ENCODE results near the gene CENPN.

The CENPN gene

GRCh38 chr16:80969114-80969484 lies 37.9 kb upstream of the CENPN start:
- no peak for DNase-seq (ENCODE audit: extremely low spot score)
- POLR2A ChIA-PET = no interaction called here
- CTCF ChIA-PET = interaction anchor here (2.2 kb wide), 1 partner anchor 15 kb away, joined by 5 read pairs; no protein-coding TSS in a partner anchor
- no peak for TF ChIP-seq CTCF (IDR thresholded peaks at IDR 0.05; ENCODE audit: control extremely low read depth, extremely low read depth, low read depth, missing control alignments)

- ChIA-PET POLR2A (no interaction called here), CTCF (interaction anchor here (1.2 to 2.5 kb wide), 2 partner anchors 18 to 23 kb away, joined by 4 to 9 read pairs; no protein-coding TSS in a partner anchor)
- no peak for TF ChIP-seq CTCF (IDR thresholded peaks at IDR 0.05; ENCODE audit: control extremely low read depth, extremely low read depth, low read depth, missing control alignments)
Measured at GRCh38 chr16:80971819-80972218, 35.2 kb upstream of the CENPN start.

DNA sequence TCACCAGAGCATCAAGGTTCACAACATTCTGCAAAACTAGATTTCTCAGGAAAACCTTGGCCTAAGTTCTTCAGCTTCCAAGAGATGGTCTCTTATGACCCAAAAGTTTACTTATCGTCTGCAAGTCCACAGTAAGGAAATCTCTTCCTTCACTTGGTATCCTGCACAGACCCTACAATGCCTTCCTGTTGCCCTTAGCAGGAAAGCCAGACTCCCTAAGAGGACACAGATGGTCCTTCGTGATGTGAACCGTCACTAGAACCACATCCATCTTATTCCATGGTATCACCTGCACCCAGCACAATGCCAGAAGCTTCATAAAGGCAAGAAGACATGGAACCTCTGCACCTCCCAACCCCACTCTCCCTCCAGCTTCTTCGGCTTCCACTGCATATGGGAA lies 34.4 kb upstream of the CENPN start:
- POLR2A ChIA-PET = no interaction called here
- DNase-seq (ENCODE audit: extremely low spot score) = no peak
- CTCF ChIA-PET = interaction anchor here (1.2 to 2.5 kb wide), 2 partner anchors 17 to 23 kb away, joined by 4 to 9 read pairs; no protein-coding TSS in a partner anchor
- TF ChIP-seq CTCF (IDR thresholded peaks at IDR 0.05; ENCODE audit: control extremely low read depth, extremely low read depth, low read depth, missing control alignments) = no peak

More at GRCh38 chr16:80971819-80972218, 35.2 kb upstream of the CENPN start:
- DNase-seq (ENCODE audit: extremely low spot score) = peak; percentile 28

DNA sequence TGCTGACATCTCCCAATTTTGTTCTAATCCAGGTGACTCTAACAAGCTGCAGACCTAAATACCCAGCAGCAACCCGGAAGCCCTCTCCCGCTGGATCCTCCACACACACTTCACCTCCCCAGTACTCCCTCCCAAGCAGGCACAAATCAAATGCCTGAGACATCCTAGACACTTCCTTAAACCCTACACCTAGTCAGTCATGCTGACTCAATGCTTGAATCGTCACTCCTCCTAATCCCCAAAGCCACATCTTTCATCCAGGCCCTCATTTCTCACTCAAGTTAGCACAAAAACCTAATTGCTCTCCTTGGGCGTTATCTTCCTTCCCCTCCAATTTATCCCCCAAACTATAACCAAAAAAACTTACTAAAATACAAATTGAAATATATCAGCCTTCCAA lies 33.0 kb upstream of the CENPN start:
- DNase-seq (ENCODE audit: extremely low spot score) = no peak
- ChIA-PET POLR2A (no interaction called here), CTCF (interaction anchor here (0.8 to 2.8 kb wide), 12 partner anchors 7 to 447 kb away, joined by 3 to 15 read pairs (median 6); no protein-coding TSS in a partner anchor)
- no peak for TF ChIP-seq CTCF (IDR thresholded peaks at IDR 0.05; ENCODE audit: control extremely low read depth, extremely low read depth, low read depth, missing control alignments)

GRCh38 chr16:80974649-80975376 lies 32.2 kb upstream of the CENPN start:
- ChIA-PET POLR2A (no interaction called here), CTCF (interaction anchor here (0.7 to 2.8 kb wide), 19 partner anchors 8 to 447 kb away, joined by 3 to 15 read pairs (median 4); no protein-coding TSS in a partner anchor)
- TF ChIP-seq CTCF (IDR thresholded peaks at IDR 0.05; ENCODE audit: control extremely low read depth, extremely low read depth, low read depth, missing control alignments) = peak; percentile 39
- DNase-seq (ENCODE audit: extremely low spot score) = no peak

- POLR2A ChIA-PET = no interaction called here
- TF ChIP-seq CTCF (IDR thresholded peaks at IDR 0.05; ENCODE audit: control extremely low read depth, extremely low read depth, low read depth, missing control alignments) = no peak
- CTCF ChIA-PET = interaction anchor here (0.6 to 1.0 kb wide), 2 partner anchors 9 to 12 kb away, joined by 3 read pairs; no protein-coding TSS in a partner anchor
- no peak for DNase-seq (ENCODE audit: extremely low spot score)
Measured at GRCh38 chr16:80976946-80977345, 30.1 kb upstream of the CENPN start.

All from GM10248 (cell line).